Ishikawa (cell line): ENCODE measurements around the gene CDKN3.

Experiments used
- CEBPB ChIP-seq: IDR thresholded peaks from 2 replicates; pipeline ENCODE4 v1.6.1; 2012
- CREB1 ChIP-seq: IDR thresholded peaks from 2 replicates; pipeline ENCODE4 v1.6.1; 2012; ENCODE audit warnings: low read depth
- EGR1 ChIP-seq: IDR thresholded peaks from 2 replicates; pipeline ENCODE4 v1.6.1; 2012
- EP300 ChIP-seq: IDR thresholded peaks from 2 replicates; pipeline ENCODE4 v1.6.1; 2012; ENCODE audit warnings: borderline replicate concordance
- FOXM1 ChIP-seq: IDR thresholded peaks from 2 replicates; pipeline ENCODE4 v1.6.1; 2012; ENCODE audit warnings: low read depth, borderline replicate concordance
- NFIC ChIP-seq: IDR thresholded peaks from 2 replicates; pipeline ENCODE4 v1.6.1; 2012
- RAD21 ChIP-seq: IDR thresholded peaks from 2 replicates; pipeline ENCODE4 v1.6.1; 2012; ENCODE audit warnings: low read depth
- TAF1 ChIP-seq: IDR thresholded peaks from 2 replicates; pipeline ENCODE4 v1.6.1; 2012; ENCODE audit warnings: low read depth, mild to moderate bottlenecking
- TCF12 ChIP-seq: IDR thresholded peaks from 2 replicates; pipeline ENCODE4 v1.6.1; 2012; ENCODE audit warnings: low read depth
- TEAD4 ChIP-seq: IDR thresholded peaks from 2 replicates; pipeline ENCODE4 v1.6.1; 2012
- YY1 ChIP-seq: IDR thresholded peaks from 2 replicates; pipeline ENCODE4 v1.6.1; 2012; ENCODE audit warnings: low read depth
- ZBTB7A ChIP-seq: IDR thresholded peaks from 2 replicates; pipeline ENCODE4 v1.6.1; 2012; ENCODE audit warnings: low read depth
- TF ChIP-seq, protein P1 (sequence below): IDR thresholded peaks from 2 replicates; pipeline ENCODE4 v1.6.1; 2012
- TF ChIP-seq, protein P2 (sequence below): IDR thresholded peaks from 2 replicates; pipeline ENCODE4 v1.6.1; 2012; ENCODE audit warnings: low read depth, mild to moderate bottlenecking
- TF ChIP-seq, protein P3 (sequence below): IDR thresholded peaks from 2 replicates; pipeline ENCODE4 v1.6.1; 2012

The CDKN3 gene

DNA sequence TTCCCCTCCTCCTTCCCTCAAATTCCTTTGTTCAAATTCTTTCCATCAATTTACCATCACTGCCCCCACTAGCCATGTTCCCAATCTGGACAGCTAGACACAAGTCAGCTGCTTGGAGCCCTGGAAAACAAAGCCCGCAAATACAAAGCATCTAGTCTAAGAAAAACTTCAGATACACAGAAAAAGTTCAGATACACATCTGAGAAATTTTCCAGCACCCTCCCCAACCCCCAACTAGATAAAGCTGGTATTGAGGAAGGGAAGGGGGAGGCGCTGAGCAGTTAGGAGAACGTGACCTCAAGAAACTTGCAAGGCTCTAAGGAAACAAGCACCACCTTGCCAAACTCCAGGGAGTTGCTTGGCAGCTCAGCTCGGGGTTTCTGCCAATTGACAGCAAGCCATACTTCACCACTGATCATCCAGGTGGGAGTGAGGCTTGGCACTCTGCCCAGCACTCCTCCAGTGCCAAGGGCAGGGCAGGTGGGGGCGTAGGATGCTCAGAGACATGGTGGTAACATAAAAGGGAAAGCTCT is 49.4 kb downstream of the CDKN3 start:
- TF ChIP-seq TAF1 (no peak), NFIC (peak; percentile 91), FOXM1 (no peak), TCF12 (peak; percentile 18; the same call in 1 of the 2 replicates), EGR1 (peak; percentile 81)

DNA sequence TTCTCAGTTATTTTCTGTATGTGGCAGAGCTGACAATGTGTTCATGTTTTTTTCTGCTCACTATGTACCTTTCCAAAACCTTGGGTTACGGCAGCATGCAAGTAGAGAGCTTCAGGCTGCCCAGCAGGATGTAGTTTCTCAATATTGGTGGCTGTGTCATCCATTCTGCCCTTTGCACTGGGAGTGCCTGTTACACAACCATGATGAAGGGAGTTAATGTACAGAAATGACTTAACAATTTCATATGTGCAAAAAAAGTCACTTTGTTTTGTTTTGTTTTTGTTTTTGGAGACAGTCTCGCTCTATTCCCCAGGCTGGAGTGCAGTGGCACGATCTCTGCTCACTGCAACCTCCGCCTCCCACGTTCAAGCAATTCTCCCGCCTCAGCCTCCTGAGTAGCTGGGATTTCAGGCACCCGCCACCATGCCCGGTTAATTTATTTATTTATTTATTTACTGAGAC is 50.5 kb downstream of the CDKN3 start:
- TF ChIP-seq TAF1 (no peak), ZBTB7A (no peak), EP300 (no peak), RAD21 (no peak), CREB1 (no peak), EGR1 (no peak), NFIC (no peak), FOXM1 (no peak), TCF12 (no peak), CEBPB (no peak), YY1 (no peak), TEAD4 (no peak)
- TF ChIP-seq, protein P1, sequence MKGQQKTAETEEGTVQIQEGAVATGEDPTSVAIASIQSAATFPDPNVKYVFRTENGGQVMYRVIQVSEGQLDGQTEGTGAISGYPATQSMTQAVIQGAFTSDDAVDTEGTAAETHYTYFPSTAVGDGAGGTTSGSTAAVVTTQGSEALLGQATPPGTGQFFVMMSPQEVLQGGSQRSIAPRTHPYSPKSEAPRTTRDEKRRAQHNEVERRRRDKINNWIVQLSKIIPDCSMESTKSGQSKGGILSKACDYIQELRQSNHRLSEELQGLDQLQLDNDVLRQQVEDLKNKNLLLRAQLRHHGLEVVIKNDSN: no peak
- TF ChIP-seq, protein P2, sequence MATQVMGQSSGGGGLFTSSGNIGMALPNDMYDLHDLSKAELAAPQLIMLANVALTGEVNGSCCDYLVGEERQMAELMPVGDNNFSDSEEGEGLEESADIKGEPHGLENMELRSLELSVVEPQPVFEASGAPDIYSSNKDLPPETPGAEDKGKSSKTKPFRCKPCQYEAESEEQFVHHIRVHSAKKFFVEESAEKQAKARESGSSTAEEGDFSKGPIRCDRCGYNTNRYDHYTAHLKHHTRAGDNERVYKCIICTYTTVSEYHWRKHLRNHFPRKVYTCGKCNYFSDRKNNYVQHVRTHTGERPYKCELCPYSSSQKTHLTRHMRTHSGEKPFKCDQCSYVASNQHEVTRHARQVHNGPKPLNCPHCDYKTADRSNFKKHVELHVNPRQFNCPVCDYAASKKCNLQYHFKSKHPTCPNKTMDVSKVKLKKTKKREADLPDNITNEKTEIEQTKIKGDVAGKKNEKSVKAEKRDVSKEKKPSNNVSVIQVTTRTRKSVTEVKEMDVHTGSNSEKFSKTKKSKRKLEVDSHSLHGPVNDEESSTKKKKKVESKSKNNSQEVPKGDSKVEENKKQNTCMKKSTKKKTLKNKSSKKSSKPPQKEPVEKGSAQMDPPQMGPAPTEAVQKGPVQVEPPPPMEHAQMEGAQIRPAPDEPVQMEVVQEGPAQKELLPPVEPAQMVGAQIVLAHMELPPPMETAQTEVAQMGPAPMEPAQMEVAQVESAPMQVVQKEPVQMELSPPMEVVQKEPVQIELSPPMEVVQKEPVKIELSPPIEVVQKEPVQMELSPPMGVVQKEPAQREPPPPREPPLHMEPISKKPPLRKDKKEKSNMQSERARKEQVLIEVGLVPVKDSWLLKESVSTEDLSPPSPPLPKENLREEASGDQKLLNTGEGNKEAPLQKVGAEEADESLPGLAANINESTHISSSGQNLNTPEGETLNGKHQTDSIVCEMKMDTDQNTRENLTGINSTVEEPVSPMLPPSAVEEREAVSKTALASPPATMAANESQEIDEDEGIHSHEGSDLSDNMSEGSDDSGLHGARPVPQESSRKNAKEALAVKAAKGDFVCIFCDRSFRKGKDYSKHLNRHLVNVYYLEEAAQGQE: no peak
- TF ChIP-seq, protein P3, sequence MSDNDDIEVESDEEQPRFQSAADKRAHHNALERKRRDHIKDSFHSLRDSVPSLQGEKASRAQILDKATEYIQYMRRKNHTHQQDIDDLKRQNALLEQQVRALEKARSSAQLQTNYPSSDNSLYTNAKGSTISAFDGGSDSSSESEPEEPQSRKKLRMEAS: no peak

DNA sequence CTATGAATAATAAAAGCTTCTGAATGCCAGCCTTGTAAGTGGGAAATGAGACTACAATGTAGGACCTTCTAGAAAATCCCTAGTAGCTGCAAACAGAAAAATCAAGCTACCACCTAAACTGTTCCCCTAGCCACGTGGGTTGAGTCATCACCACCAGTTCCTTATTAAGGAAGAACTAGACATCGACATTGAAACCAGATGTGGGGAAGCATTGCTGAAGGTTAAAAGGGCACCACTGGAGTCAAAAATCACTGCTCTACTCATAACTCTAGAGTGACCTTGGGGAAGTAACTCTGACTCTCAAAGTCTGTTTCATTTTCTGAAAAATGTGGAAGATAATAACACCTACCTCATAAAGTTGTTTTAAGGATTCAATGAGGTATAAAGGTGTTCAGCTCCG is 53.7 kb downstream of the CDKN3 start:
- TF ChIP-seq TEAD4 (no peak), CEBPB (no peak), RAD21 (no peak), EGR1 (no peak), YY1 (no peak), EP300 (no peak), CREB1 (no peak), NFIC (no peak), ZBTB7A (no peak)
- TF ChIP-seq, protein P2: no peak
- TF ChIP-seq, protein P1: no peak
- TF ChIP-seq, protein P3: no peak

DNA sequence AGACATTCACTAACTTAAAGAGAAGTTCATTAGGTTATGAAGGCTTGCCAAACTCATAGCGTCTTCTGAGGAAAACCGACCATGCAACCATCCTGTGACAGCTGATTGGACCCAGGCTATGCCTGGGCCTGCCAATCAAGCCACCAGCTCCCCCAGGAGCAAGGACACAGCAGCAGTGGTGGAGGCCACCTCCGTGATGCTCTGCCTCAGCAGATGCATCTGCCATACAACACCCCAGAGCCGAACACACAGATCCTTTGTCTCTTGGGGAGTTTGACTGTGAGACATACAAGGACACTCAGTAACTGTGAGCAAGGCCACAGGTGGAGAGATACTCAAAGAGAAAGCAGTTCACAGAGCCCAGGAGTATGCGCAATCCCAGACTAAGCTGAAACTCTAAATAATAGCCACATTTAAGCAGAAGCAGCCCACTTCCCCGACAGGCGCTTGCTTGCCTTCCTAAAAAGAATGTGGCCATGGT is 54.4 kb downstream of the CDKN3 start:
- TF ChIP-seq, protein P3: no peak
- TF ChIP-seq ZBTB7A (no peak), YY1 (no peak), EP300 (no peak), TCF12 (no peak), TAF1 (no peak), NFIC (no peak), RAD21 (no peak)
- TF ChIP-seq, protein P1: no peak

DNA sequence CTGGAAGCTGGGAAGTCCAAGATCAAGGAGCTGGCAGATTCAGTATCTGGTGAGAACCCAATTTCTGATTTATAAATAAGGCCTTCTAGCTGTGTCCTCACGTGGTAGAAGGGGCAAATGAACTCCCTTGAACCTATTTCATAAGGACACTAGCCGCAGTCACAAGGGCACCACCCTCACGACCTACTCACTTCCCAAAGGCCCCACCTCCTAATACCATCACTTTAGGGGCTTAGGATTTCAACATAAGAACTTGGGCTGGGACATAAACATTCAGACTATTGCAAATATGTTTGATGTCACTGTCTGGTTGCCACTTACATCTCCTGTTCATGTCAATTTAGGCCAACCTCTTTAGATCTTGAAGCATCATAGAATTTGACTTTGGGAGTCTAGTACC is 55.2 kb downstream of the CDKN3 start:
- TF ChIP-seq TAF1 (no peak), TEAD4 (no peak), EGR1 (no peak), YY1 (no peak), TCF12 (no peak)
- TF ChIP-seq, protein P1: no peak
- TF ChIP-seq, protein P2: no peak
